ENCODE results near the gene GPBP1L1.

DNA sequence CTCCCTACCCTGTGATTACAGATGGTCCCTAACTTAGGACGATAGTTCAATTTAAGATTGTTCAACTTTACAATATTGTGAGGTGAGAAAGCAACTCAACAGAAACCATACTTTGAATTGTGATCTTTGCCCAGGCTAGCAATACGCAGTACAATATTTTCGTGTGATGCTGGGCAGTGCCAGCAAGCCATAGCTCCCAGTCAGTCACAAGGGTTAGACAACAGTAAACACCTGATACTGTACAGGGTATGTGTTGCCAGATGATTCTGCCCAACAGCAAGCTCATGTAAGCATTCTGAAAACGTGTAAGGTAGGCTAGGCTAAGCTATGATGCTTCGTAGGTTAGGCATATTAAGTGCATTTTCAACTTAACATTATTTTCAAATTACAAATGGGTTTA lies 11.9 kb downstream of the GPBP1L1 start:
- TF ChIP-seq, protein P1, sequence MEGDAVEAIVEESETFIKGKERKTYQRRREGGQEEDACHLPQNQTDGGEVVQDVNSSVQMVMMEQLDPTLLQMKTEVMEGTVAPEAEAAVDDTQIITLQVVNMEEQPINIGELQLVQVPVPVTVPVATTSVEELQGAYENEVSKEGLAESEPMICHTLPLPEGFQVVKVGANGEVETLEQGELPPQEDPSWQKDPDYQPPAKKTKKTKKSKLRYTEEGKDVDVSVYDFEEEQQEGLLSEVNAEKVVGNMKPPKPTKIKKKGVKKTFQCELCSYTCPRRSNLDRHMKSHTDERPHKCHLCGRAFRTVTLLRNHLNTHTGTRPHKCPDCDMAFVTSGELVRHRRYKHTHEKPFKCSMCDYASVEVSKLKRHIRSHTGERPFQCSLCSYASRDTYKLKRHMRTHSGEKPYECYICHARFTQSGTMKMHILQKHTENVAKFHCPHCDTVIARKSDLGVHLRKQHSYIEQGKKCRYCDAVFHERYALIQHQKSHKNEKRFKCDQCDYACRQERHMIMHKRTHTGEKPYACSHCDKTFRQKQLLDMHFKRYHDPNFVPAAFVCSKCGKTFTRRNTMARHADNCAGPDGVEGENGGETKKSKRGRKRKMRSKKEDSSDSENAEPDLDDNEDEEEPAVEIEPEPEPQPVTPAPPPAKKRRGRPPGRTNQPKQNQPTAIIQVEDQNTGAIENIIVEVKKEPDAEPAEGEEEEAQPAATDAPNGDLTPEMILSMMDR (IDR thresholded peaks at IDR 0.05): no peak
- TF ChIP-seq EP300 (IDR thresholded peaks at IDR 0.05): no peak

Data from ovary (tissue), 3 donors.